GM23338 (cell line): Measurements from ENCODE around the gene CADM4. TPM values are rescaled to one million over a fixed set of nuclear protein-coding genes. Genes with fewer than 3 reads are reported as not detected.

Experiments used
- CREB1 ChIP-seq: fragments of 250-450 bp; sonication (Bioruptor Pico); IDR thresholded peaks from 2 replicates; pipeline ENCODE4 v1.5.0; 2020; ENCODE audit warnings: low read depth, mild to moderate bottlenecking, moderate library complexity
- ETS1 ChIP-seq: IDR thresholded peaks from 2 replicates; pipeline ENCODE4 v1.6.1; 2016; ENCODE audit warnings: antibody characterized with exemption
- EZH2phosphoT487 ChIP-seq: fragments of 200-600 bp; sonication (generic); IDR thresholded peaks from one replicate; pipeline ENCODE4 v1.8.1; 2018; ENCODE audit warnings: antibody characterized with exemption; ENCODE audit not compliant: unreplicated experiment
- STAT1 ChIP-seq: IDR thresholded peaks from one replicate; pipeline ENCODE4 v1.6.1; 2016; ENCODE audit warnings: antibody characterized with exemption; ENCODE audit not compliant: unreplicated experiment
- ZNF114 ChIP-seq: fragments of 250-450 bp; sonication (Bioruptor Pico); IDR thresholded peaks from 2 replicates; pipeline ENCODE4 v1.5.0; 2020; ENCODE audit warnings: mild to moderate bottlenecking, moderate library complexity
- ZNF462 ChIP-seq: fragments of 250-450 bp; sonication (Bioruptor Pico); IDR thresholded peaks from 2 replicates; pipeline ENCODE4 v1.5.0; 2020; ENCODE audit warnings: mild to moderate bottlenecking, moderate library complexity
- polyA plus RNA-seq: library from polyadenylated mRNA; unstranded; fragments of >200 nt; fragmentation: Nextera tagmentation; extraction: Ambion mirVana; gene quantifications from 2 replicates; pipeline ENCODE4 v1.2.1, GENCODE V29; 2016
- total RNA-seq: library from RNA; depleted of rRNA; stranded (reverse); fragments of >200 nt; shearing (Covaris generic); gene quantifications from 2 replicates; pipeline ENCODE4 v1.2.3, GENCODE V29; 2014
- TF ChIP-seq, protein P1 (sequence below): IDR thresholded peaks from one replicate; pipeline ENCODE4 v1.6.1; 2018; ENCODE audit warnings: antibody characterized with exemption; ENCODE audit not compliant: unreplicated experiment

CADM4 gene
- total and polyA plus RNA-seq, 2 experiments from 2014 or later: 3.7 to 21.2 TPM

GRCh38 chr19:43582495-43582894 lies 57.2 kb downstream of the CADM4 start (continued):
- TF ChIP-seq ZNF462: no peak
- no peak for TF ChIP-seq ETS1
- TF ChIP-seq, protein P1, sequence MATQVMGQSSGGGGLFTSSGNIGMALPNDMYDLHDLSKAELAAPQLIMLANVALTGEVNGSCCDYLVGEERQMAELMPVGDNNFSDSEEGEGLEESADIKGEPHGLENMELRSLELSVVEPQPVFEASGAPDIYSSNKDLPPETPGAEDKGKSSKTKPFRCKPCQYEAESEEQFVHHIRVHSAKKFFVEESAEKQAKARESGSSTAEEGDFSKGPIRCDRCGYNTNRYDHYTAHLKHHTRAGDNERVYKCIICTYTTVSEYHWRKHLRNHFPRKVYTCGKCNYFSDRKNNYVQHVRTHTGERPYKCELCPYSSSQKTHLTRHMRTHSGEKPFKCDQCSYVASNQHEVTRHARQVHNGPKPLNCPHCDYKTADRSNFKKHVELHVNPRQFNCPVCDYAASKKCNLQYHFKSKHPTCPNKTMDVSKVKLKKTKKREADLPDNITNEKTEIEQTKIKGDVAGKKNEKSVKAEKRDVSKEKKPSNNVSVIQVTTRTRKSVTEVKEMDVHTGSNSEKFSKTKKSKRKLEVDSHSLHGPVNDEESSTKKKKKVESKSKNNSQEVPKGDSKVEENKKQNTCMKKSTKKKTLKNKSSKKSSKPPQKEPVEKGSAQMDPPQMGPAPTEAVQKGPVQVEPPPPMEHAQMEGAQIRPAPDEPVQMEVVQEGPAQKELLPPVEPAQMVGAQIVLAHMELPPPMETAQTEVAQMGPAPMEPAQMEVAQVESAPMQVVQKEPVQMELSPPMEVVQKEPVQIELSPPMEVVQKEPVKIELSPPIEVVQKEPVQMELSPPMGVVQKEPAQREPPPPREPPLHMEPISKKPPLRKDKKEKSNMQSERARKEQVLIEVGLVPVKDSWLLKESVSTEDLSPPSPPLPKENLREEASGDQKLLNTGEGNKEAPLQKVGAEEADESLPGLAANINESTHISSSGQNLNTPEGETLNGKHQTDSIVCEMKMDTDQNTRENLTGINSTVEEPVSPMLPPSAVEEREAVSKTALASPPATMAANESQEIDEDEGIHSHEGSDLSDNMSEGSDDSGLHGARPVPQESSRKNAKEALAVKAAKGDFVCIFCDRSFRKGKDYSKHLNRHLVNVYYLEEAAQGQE: no peak
- no peak for TF ChIP-seq EZH2phosphoT487
- no peak for TF ChIP-seq STAT1
- TF ChIP-seq ZNF114 (CRISPR knock-in tag): no peak
- TF ChIP-seq CREB1 (CRISPR knock-in tag): no peak
